Stimulated activated naive B cell treated with anti-CD40 and anti-IgM and Interleukin-4, amounts not matched to agents 10 μg/mL and 1 μg/mL and 100 μg/mL, for 72 hours (primary cell): ENCODE results near the gene LANCL2.
"Not testable (repeated sequence)": the region's sequence is repeated elsewhere in the genome, so short reads cannot be mapped to it uniquely, and the experiment has no call there.

Experiments used
- ATAC-seq, 2 donors: fragments of 150-1000 bp; cut with Tn5 transposase; replicated peaks; 2 replicates each; pipeline ENCODE4 v1.10.0; 2021; ENCODE audit warnings: moderate library complexity in 1 of 2
- DNase-seq: peaks from one replicate; pipeline ENCODE4 v3.0.0; 2021
- H3K27ac Mint-ChIP-seq: one replicate; pipeline ENCODE4 v1.8.0; 2022; ENCODE audit warnings: mild to moderate bottlenecking, mixed read lengths
- H3K27me3 Mint-ChIP-seq, 2 donors: one replicate each; pipeline ENCODE4 v1.8.0; 2022; ENCODE audit warnings: mixed read lengths in 2 of 2
- H3K36me3 Mint-ChIP-seq, 2 donors: one replicate each; pipeline ENCODE4 v1.8.0; 2022; ENCODE audit warnings: mixed read lengths in 2 of 2, mild to moderate bottlenecking in 1 of 2
- H3K4me1 Mint-ChIP-seq, 2 donors: one replicate each; pipeline ENCODE4 v1.8.0; 2022; ENCODE audit warnings: mixed read lengths in 2 of 2, mild to moderate bottlenecking in 1 of 2
- H3K4me3 Mint-ChIP-seq, 2 donors: one replicate each; pipeline ENCODE4 v1.8.0; 2022; ENCODE audit warnings: mild to moderate bottlenecking in 2 of 2, mixed read lengths in 2 of 2, moderate library complexity in 1 of 2
- H3K9me3 Mint-ChIP-seq, 2 donors: one replicate each; pipeline ENCODE4 v1.8.0; 2022; ENCODE audit warnings: mixed read lengths in 2 of 2, mild to moderate bottlenecking in 1 of 2

The LANCL2 gene

DNA sequence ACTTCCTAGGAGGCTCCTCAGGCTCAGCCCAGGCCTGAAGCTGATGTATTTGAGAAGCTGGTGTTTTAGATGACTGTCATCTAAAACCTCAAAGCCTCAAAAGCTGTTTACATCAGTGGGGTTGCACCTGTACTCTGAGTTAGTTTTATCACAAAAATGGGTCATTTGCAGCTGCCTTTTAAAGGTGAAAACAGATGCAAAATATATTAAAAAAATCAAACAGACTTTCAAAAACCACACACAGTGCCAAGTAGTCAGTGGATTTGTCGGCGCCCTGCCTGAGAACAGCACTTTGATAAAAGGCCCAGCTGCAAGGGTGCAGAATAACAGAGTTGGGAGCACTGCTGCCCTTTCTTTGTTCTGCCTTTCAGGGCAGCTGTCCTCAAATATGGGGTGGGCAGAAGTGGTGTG, 104.1 kb downstream of the LANCL2 start:
- no peaks in the 10 kb centered on the region for H3K27me3 Mint-ChIP-seq
- peaks cover 4 to 6% of the 10 kb centered on the region in 2 donors for H3K9me3 Mint-ChIP-seq
- ATAC-seq (peak in 1 of 2 donors; percentile 41), DNase-seq (no peak)
- H3K4me1 Mint-ChIP-seq, result peaks cover 13 to 18% of the 10 kb centered on the region in 2 donors
- H3K4me3 Mint-ChIP-seq, result no peak overlapping the region
- H3K36me3 Mint-ChIP-seq, result peaks cover 49 to 63% of the 10 kb centered on the region in 2 donors
- H3K27ac Mint-ChIP-seq, result no peak overlapping the region

DNA sequence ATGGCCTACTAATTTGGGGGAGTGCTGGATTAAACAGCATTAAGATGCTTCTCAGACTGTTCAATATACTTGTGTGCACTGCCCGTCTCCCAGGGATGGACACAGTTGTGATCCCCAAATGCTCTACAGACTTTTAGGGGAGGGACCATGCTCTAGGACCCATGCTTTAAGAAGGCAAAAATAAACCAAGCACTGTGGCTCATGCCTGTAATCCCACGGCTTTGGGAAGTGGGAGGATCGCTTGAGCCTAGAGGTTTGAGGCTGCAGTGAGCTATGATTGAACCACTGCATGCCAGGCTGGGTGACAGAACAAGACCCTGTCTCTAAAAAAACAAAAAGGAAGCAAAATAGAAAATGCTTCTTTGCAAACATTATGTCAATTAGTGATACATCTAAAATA, 104.6 kb downstream of the LANCL2 start:
- ATAC-seq (no peak), DNase-seq (no peak)
- Mint-ChIP-seq H3K27ac (no peak overlapping the region), H3K4me1 (peaks cover 12 to 22% of the 10 kb centered on the region in 2 donors), H3K4me3 (no peak overlapping the region), H3K27me3 (no peaks in the 10 kb centered on the region), H3K9me3 (peaks cover 1 to 3% of the 10 kb centered on the region in 2 donors), H3K36me3 (peaks cover 48 to 63% of the 10 kb centered on the region in 2 donors)

DNA sequence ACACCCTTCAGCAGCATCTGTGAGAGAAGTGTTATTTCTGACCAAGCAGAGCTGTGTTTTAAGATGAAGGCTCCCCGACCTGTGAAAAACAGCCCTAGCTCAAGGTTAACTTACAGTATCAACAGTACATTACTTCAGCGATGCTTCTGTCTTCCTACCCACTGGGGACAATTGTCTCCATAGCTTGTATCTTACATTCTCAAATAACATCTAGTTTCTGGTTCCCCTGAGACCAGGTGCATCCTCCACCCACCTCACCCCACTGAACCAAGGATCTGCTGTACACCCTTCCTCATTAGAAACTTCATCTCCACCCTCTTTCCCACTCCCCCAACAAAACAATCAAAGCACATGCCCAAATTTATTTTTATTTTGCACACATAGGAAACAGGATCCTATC, 105.1 kb downstream of the LANCL2 start:
- DNase-seq (no peak), ATAC-seq (no peak)
- H3K27me3 Mint-ChIP-seq, result no peaks in the 10 kb centered on the region
- H3K4me1 Mint-ChIP-seq, result peaks cover 14 to 28% of the 10 kb centered on the region in 2 donors
- no peaks in the 10 kb centered on the region for H3K9me3 Mint-ChIP-seq
- H3K4me3 Mint-ChIP-seq, result no peak overlapping the region
- H3K36me3 Mint-ChIP-seq, result peaks cover 48 to 63% of the 10 kb centered on the region in 2 donors
- peak overlapping the region; percentile 56 for H3K27ac Mint-ChIP-seq

DNA sequence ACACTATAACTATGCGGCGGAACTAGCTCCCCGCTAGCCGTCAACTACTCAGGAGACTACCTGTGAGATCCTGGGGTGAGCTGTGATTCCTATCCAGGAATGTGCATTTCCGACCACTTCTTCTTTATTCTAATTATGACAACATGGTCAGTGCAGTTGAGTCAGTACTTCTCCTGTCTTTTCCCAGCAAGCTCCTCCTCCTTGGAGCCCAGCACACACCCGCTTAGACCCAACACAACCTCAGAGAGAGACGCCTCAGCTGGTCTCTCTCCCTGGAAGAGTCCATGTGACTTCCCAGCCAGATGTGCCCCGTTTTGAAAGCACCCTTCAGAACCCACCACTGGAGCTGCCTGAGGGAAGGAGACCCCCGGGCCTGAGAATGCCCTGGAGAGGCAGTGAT, 106.5 kb downstream of the LANCL2 start:
- ATAC-seq, DNase-seq, H3K4me3 Mint-ChIP-seq, H3K27me3 Mint-ChIP-seq, H3K9me3 Mint-ChIP-seq, H3K27ac Mint-ChIP-seq: not testable (repeated sequence)
- Mint-ChIP-seq H3K4me1 (peaks cover 17 to 36% of the 10 kb centered on the region in 2 donors), H3K36me3 (peaks cover 46 to 61% of the 10 kb centered on the region in 2 donors)

DNA sequence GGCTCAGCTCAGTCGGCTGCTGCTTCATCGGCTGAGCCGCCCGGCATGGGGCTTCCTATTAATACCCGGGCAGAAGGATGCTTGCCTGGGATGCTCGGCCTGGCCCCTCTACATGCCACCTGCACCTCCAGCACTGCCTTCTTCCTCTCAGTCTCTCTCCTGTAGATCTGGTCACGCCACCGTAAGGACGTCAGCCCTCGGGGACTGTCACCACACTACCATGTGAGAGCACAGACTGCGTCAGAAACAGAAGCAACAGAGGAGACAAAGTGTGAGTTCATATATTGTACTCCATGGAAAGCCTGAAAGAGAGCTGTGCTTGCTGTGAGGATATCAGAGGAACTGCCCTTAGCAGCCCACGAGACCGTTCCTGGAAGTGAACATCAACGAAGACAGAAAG, 107.3 kb downstream of the LANCL2 start:
- not testable (repeated sequence) for DNase-seq, H3K27ac Mint-ChIP-seq, ATAC-seq, H3K9me3 Mint-ChIP-seq, H3K4me3 Mint-ChIP-seq, H3K27me3 Mint-ChIP-seq
- peaks cover 47 to 63% of the 10 kb centered on the region in 2 donors for H3K36me3 Mint-ChIP-seq
- peaks cover 21 to 40% of the 10 kb centered on the region in 2 donors for H3K4me1 Mint-ChIP-seq

DNA sequence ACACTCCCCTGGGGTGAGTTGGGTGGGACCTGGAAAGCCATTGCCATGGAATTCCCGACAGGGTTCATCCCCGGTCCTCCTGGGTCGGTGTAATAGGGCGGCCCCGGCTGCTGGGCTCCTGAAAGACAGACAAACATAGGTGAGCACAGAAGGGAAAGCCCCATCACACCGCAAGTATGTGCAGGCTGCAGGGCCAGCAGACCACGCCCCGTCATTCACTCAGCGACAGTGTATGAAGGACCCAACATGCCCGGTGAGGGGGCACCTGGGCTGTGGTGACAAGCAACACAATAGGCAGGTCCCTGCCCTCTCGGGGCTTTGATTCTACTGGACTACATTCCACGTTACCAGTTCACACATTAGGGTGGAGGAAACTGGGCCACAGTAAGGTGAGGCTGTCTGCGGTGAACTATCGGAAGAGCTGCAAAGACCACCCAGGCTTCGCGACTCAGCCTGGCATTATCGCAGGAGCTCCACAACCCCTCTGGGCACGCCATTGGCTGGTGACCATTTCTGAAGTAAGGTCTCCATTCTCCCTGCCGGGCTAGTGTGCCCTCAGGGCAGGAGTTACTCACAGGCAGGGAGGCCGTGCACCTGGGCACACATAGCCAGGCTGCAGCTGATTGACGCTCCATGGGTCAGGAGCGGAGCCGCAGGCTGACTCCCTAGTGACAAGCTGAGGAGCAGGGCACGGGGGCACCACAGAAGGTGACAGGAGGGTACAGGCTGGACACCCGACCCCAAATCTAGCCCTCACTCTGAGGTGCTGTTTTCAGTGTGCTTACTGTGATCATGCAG, 108.0 kb downstream of the LANCL2 start:
- no peak overlapping the region for H3K27ac Mint-ChIP-seq
- H3K27me3 Mint-ChIP-seq, result no peaks in the 10 kb centered on the region
- no peak for DNase-seq
- H3K4me1 Mint-ChIP-seq, result peaks cover 23 to 38% of the 10 kb centered on the region in 2 donors
- H3K4me3 Mint-ChIP-seq, result no peak overlapping the region
- no peak for ATAC-seq
- no peaks in the 10 kb centered on the region for H3K9me3 Mint-ChIP-seq
- H3K36me3 Mint-ChIP-seq, result peaks cover 46 to 64% of the 10 kb centered on the region in 2 donors

DNA sequence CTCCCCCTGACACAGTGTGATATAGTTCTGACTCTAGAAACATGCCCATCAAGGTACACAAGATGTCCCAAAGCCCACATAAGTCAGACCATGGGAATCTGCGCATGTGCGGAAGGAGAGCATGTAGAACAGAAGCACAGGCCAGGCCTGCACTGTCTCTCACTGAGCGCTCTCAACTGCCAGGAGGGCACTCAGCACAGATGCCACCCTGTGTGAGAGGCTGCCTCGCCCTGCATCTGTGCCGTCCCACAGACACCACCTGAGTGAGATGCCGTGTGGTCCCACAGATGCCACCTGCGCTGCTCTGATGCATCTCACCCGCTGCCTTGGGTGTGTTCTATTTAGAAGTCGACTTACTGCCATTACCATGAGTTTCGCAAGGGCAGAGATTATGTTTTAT, 108.8 kb downstream of the LANCL2 start:
- ATAC-seq, result no peak
- H3K36me3 Mint-ChIP-seq, result peaks cover 46 to 64% of the 10 kb centered on the region in 2 donors
- H3K9me3 Mint-ChIP-seq, result no peaks in the 10 kb centered on the region
- H3K27ac Mint-ChIP-seq, result peak overlapping the region; percentile 89
- no peak for DNase-seq
- H3K4me3 Mint-ChIP-seq, result no peak overlapping the region
- peaks cover 23 to 38% of the 10 kb centered on the region in 2 donors for H3K4me1 Mint-ChIP-seq
- H3K27me3 Mint-ChIP-seq, result no peaks in the 10 kb centered on the region

DNA sequence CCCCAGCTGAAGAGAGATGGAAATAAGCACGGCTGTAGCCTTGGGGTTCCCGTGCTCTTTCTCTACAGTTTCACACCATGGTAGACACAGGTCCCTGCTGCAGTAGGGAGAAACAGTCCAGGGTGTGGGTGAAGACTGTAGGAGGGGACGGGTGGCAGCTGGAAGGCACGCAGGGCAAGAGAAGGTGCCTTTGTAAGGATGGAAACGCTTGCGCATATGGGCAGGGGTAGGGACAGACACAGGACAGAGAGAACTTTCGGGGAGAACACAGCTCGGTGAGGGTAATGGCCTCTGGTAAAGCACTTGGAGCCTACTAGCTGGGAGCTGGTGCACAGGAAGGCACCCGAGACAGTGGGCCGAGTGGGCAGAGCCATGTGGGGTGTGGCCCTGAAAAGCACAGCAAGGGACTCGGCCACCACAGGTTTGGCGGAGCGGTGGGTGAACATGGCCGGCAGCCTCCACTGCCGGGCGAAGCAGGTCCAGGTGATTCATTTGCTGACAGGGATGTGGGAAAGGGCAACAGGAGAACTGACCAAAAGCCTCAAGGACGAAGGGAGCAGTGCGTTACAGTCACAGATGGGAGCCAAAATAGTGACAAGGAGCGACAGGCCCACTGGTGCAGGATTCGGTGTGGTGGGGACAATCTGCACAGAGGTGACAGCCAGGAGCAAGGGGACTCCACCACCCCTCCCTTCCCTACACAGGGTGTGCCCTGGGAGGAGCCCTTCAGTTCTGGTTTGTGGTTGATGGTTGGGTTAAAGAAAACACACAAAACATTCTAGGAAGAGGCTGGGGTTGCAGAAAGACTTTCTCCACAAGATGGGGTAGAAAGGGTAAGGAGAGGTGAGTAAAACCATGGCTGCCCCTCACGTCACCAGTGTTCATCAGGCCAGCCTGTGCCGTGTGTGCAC, 110.1 kb downstream of the LANCL2 start:
- H3K4me1 Mint-ChIP-seq, result peaks cover 22 to 37% of the 10 kb centered on the region in 2 donors
- no peaks in the 10 kb centered on the region for H3K9me3 Mint-ChIP-seq
- peak overlapping the region; percentile 89 for H3K27ac Mint-ChIP-seq
- DNase-seq (no peak), ATAC-seq (no peak)
- H3K36me3 Mint-ChIP-seq, result peaks cover 45 to 63% of the 10 kb centered on the region in 2 donors
- no peaks in the 10 kb centered on the region for H3K27me3 Mint-ChIP-seq
- H3K4me3 Mint-ChIP-seq, result no peak overlapping the region

DNA sequence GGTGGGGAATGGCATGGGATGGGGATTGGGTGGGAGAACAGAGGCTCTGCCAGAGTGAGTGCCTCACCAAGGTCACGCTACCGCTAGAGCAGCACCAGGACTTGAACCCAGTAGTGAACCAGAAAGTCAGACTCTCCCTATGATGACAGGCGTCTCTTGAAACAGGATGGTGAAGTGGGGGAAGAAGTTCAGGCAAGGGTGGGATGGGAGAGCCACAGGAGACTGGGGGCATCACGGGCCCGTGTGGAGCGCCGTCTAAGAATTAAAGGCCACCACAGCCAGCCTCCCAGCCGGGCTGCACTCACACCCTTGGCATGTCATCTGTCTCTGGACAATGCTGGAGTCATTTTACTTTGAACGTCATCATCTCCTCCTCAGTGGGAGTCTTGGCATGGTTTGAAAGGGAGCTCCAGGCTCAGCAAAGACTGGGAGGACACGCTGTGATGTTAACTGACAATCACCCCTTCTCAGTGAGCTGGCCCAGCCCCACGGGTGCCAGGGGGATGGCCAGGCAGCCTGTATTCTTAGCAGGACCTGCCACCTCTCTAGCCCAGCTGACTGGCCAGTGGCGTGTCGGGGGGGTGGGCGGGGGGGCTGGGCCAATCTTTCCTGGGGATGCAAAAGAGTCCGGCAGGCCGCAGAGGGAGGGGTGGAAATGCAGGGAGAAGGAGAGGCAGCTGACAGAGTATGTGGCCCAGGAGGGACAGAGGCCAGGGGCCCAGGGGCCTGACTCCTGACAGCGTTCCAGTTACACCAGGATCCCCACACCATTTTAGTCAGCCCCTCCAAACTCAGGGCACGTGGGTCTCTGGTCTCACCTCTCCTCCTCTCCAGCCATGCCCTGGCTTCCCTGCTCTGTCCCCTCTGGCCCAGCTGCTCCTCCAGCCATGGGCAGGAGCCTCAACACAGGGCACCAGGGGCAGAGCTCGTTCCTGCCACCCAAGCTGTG, 111.0 kb downstream of the LANCL2 start:
- Mint-ChIP-seq H3K27me3 (no peaks in the 10 kb centered on the region), H3K4me3 (no peak overlapping the region), H3K36me3 (peaks cover 49 to 67% of the 10 kb centered on the region in 2 donors), H3K4me1 (peaks cover 25 to 39% of the 10 kb centered on the region in 2 donors), H3K9me3 (no peaks in the 10 kb centered on the region), H3K27ac (peak overlapping the region; percentile 39)
- ATAC-seq (no peak), DNase-seq (no peak)

DNA sequence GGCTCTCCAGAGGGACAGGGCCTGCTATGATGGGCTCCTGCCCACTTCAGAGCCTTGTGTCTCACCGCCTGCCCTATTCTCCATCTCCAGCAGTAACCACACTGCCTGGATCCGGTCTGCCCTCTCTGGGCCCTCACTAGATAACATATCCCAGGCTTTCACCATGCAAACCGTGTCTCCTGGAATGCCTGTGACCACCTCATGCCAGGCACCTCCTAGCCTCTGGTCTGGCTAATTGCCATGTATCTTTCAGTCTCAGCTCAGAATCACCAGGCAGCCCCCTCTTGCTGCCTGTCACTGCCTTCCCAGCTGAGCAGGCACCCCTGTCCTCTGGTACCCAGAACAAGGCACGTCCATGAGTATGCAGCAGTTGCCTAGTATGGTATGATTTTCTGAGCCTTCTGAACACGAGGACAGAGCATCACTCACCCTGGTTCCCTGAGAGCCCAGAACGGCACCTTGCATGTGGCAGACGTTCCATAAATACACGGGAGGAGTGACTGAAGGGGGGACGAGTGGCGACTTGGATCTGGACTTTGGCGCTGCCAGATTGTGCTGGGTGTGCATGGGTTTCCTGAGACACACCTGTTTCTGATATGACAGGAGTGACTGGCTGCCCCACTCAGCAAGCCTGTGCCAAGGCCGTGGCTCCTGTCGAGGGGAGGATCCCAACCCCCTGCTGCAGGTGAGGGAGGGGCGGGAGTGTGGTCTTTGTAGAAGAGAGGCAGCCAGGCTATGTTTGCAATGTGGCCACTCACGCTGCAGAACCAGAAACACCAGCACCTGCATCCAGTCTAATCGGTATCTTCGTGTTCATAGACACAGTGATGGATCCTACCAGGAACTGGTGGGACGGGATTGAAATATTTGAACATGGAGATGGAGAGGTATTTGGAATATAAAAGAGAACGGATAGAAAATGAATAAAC, 112.0 kb downstream of the LANCL2 start:
- H3K27me3 Mint-ChIP-seq, result no peaks in the 10 kb centered on the region
- H3K4me1 Mint-ChIP-seq, result peaks cover 21 to 42% of the 10 kb centered on the region in 2 donors
- H3K4me3 Mint-ChIP-seq, result no peak overlapping the region

DNA sequence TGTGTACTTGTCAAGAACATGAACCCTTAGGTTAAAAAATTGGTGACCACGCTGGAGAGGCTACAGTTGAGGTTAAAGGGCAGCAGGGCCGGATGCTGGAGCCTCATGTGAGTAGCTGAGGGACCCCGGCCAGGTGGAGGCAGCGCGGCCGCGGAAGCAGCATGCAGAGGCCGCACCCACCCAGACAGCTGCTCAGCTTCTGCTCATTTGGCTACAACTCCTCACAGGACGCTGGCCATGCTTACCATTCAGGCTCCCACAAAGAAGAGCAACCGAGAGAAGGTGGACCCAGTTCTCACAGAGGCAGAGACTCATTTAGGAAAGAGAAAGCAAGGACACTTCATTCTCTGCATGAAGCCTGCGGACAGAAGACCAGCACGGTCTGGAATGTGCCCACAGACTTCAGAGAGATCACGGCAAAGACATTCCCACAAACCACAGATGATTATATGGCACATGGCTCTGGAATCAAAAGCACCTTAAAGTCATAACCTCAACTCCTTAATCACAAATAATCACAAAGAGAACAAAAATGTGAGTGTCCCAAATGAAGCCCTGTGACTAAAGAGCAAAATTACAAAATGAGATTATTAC, 112.7 kb downstream of the LANCL2 start:
- DNase-seq (no peak), ATAC-seq (no peak)
- Mint-ChIP-seq H3K4me3 (no peak overlapping the region), H3K4me1 (peaks cover 21 to 42% of the 10 kb centered on the region in 2 donors), H3K27me3 (no peaks in the 10 kb centered on the region), H3K27ac (peak overlapping the region; percentile 7), H3K36me3 (peaks cover 52 to 70% of the 10 kb centered on the region in 2 donors), H3K9me3 (no peaks in the 10 kb centered on the region)

More for the DNA sequence above, 112.0 kb downstream of the LANCL2 start:
- peak overlapping the region; percentile 39 for H3K27ac Mint-ChIP-seq
- peaks cover 50 to 65% of the 10 kb centered on the region in 2 donors for H3K36me3 Mint-ChIP-seq
- DNase-seq (no peak), ATAC-seq (no peak)
- H3K9me3 Mint-ChIP-seq, result no peaks in the 10 kb centered on the region

DNA sequence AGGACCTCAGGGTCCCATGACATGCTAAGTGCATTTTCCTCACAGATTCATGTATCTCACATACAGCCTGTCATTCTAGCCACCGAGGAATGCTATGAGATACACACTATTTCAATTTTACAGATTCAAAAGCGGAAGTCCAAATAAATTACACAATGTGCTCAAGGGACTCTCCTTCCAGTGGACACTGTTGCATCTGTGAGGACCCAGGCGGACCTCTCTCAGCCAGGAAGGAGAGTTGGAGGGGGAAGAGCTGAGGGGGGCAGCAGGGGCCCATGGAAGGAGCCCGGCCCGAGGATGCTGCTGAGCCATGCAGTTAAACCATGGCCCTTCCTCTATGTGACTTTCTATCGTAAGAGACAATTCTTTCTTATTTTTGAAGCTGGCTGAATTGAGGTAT, 113.6 kb downstream of the LANCL2 start:
- Mint-ChIP-seq H3K9me3 (no peaks in the 10 kb centered on the region), H3K36me3 (peaks cover 56 to 74% of the 10 kb centered on the region in 2 donors), H3K4me1 (peaks cover 24 to 48% of the 10 kb centered on the region in 2 donors), H3K27ac (no peak overlapping the region), H3K4me3 (no peak overlapping the region), H3K27me3 (no peaks in the 10 kb centered on the region)
- no peak for ATAC-seq
- no peak for DNase-seq
